Suprapubic skin (tissue), 3 donors: ENCODE data around the gene TBC1D5.

Source experiments
- POLR2AphosphoS5 ChIP-seq, 3 donors: sonication (generic); formaldehyde crosslinking; IDR thresholded peaks; one replicate each; pipeline ENCODE4 v1.6.1; 2017; ENCODE audit warnings: antibody characterized with exemption in 3 of 3
- TF ChIP-seq, protein P1 (sequence below), 2 donors: fragments of 200-600 bp in 1 of 2; fragments of 450-650 bp in 1 of 2; sonication (generic) in 1 of 2; IDR thresholded peaks; one replicate each; pipeline ENCODE4 v1.5.1; 2016 to 2019; ENCODE audit warnings: antibody characterized with exemption in 2 of 2, mild to moderate bottlenecking in 1 of 2, moderate library complexity in 1 of 2

DNA sequence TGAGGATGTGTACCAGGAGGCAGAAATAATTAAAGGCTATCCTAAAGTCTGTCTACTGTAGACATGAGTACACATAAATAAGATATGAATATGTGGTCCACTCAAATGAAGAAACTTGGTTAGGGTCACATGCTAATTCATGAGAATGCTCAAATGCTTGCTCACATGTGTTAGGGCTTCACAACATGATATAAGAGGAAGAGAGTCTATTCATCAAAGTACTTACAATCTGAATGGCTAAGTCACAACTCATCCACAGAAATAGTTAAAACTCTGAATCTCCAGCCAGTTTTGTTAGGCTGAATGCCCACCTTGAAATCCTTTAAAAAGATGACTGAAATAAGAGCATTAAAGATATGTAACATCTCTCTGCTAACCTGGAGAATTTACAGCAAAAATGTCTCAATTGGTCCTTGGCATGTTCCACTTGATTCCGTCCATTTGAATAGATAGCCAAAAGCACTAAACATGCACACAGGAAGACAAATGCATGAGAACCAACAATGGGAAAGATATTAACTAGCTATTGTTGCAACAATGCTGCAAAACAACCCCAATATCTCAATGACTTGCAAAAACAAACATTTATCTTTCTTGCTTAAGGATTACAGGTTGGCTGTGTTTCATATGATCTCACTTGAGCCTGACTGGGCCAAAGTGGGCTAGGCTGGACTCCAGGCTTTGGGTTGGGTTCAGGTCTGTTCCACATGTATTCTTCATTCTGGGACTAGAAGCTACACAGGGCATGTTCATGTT, 10.6 kb upstream of the TBC1D5 start:
- TF ChIP-seq POLR2AphosphoS5 (IDR thresholded peaks at IDR 0.05): no peak
- TF ChIP-seq, protein P1, sequence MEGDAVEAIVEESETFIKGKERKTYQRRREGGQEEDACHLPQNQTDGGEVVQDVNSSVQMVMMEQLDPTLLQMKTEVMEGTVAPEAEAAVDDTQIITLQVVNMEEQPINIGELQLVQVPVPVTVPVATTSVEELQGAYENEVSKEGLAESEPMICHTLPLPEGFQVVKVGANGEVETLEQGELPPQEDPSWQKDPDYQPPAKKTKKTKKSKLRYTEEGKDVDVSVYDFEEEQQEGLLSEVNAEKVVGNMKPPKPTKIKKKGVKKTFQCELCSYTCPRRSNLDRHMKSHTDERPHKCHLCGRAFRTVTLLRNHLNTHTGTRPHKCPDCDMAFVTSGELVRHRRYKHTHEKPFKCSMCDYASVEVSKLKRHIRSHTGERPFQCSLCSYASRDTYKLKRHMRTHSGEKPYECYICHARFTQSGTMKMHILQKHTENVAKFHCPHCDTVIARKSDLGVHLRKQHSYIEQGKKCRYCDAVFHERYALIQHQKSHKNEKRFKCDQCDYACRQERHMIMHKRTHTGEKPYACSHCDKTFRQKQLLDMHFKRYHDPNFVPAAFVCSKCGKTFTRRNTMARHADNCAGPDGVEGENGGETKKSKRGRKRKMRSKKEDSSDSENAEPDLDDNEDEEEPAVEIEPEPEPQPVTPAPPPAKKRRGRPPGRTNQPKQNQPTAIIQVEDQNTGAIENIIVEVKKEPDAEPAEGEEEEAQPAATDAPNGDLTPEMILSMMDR (IDR thresholded peaks at IDR 0.05): no peak
